OCI-LY1 (cell line): ENCODE data around the gene SQOR.

ENCODE experiments used
- H2AFZ ChIP-seq: fragments of 200-600 bp; sonication (generic), shearing (Covaris generic); 2 replicates; pipeline ENCODE4 v1.6.0; 2014; ENCODE audit warnings: antibody characterized with exemption, mild to moderate bottlenecking, low read length
- H3F3A ChIP-seq: fragments of 200-600 bp; sonication (generic), shearing (Covaris generic); 2 replicates; pipeline ENCODE4 v1.6.0; 2014; ENCODE audit warnings: mild to moderate bottlenecking, antibody characterized with exemption, low read length, moderate library complexity; ENCODE audit not compliant: insufficient read depth
- H3K27ac ChIP-seq: fragments of 200-600 bp; sonication (generic); 2 replicates; pipeline ENCODE4 v1.5.1; 2014; ENCODE audit warnings: low read length, mixed run types, mild to moderate bottlenecking, low read depth; ENCODE audit not compliant: poor library complexity, severe bottlenecking
- H3K27me3 ChIP-seq: fragments of 200-600 bp; sonication (generic); 2 replicates; pipeline ENCODE4 v1.6.0; 2014; ENCODE audit warnings: antibody characterized with exemption, mild to moderate bottlenecking, low read length, moderate library complexity; ENCODE audit not compliant: insufficient read depth
- H3K36me3 ChIP-seq: fragments of 200-600 bp; sonication (generic); 2 replicates; pipeline ENCODE4 v1.6.1; 2014; ENCODE audit warnings: mild to moderate bottlenecking, antibody characterized with exemption, low read length, moderate library complexity, mixed read lengths; ENCODE audit not compliant: insufficient read depth
- H3K4me1 ChIP-seq: fragments of 200-600 bp; sonication (generic); 2 replicates; pipeline ENCODE4 v1.5.1; 2014; ENCODE audit warnings: mild to moderate bottlenecking, low read length, moderate library complexity; ENCODE audit not compliant: insufficient read depth, severe bottlenecking
- H3K4me2 ChIP-seq: fragments of 200-600 bp; sonication (generic), shearing (Covaris generic); 2 replicates; pipeline ENCODE4 v1.6.1; 2014; ENCODE audit warnings: low read length
- H3K4me3 ChIP-seq: fragments of 200-600 bp; sonication (generic); 2 replicates; pipeline ENCODE4 v1.5.1; 2014; ENCODE audit warnings: low read length, low read depth, mild to moderate bottlenecking, mixed read lengths; ENCODE audit not compliant: poor library complexity, severe bottlenecking
- H3K79me2 ChIP-seq: fragments of 200-600 bp; shearing (Covaris generic); 2 replicates; pipeline ENCODE4 v1.6.1; 2016; ENCODE audit warnings: mixed run types, low read length, mixed read lengths; ENCODE audit not compliant: insufficient read depth
- H3K9ac ChIP-seq: fragments of 200-600 bp; sonication (generic), shearing (Covaris generic); 2 replicates; pipeline ENCODE4 v1.6.1; 2014; ENCODE audit warnings: mild to moderate bottlenecking, low read length, mixed read lengths
- H3K9me2 ChIP-seq: fragments of 200-600 bp; sonication (generic), shearing (Covaris generic); 2 replicates; pipeline ENCODE4 v1.6.1; 2014; ENCODE audit warnings: low read depth, mild to moderate bottlenecking, low read length, mixed read lengths
- H3K9me3 ChIP-seq: fragments of 200-600 bp; shearing (Covaris generic); 2 replicates; pipeline ENCODE4 v1.6.1; 2014; ENCODE audit warnings: low read length, mixed read lengths
- H4K20me1 ChIP-seq: fragments of 200-600 bp; sonication (generic), shearing (Covaris generic); 2 replicates; pipeline ENCODE4 v1.6.0; 2016; ENCODE audit warnings: mild to moderate bottlenecking, low read length; ENCODE audit not compliant: insufficient read depth
- EZH2 ChIP-seq: fragments of 200-600 bp; sonication (generic), shearing (Covaris generic); IDR thresholded peaks from 2 replicates; pipeline ENCODE4 v1.8.0; 2017; ENCODE audit warnings: borderline replicate concordance, mixed run types, mild to moderate bottlenecking, antibody characterized with exemption, low read length, moderate library complexity, mixed read lengths
- TF ChIP-seq, protein P1 (sequence below): fragments of 200-600 bp; sonication (generic), shearing (Covaris generic); IDR thresholded peaks from 2 replicates; pipeline ENCODE4 v1.5.1; 2017; ENCODE audit warnings: mild to moderate bottlenecking, antibody characterized with exemption, low read length, moderate library complexity, mixed read lengths

SQOR gene

DNA sequence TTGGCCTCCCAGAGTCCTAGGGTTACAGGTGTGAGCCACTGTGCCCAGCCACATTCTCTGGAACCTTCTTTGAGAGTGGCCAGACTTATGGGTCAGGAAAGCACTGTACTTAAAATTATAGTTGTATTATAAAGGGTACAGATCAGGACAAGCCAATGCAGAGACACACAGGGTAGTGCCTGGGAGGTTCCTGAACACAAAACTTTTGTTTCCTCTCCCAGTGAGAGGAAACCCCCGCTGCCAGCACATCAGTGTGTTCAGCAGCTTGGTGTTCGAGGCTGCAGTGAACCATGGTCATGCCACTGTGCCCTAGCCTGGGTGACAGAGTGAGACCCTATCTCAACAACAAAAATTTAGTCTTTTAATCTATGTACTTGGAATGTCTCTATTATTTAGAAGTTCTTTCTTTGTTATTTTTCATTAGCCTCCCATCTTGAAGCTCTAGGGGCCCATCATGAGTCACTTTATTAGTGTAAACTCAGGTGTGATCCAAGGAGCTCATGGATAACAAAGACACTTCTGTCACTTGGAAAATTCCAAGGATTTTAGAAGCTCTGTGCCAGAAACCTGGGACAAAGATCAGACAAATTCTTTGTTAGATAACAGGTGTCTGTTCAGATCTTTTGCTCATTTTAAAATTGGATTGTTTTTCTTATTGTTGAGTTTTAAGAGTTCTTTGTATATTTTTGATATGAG is 39.8 kb upstream of the SQOR start:
- H3K79me2 ChIP-seq = peaks cover 10% of the 10 kb centered on the region; the same call in 1 of the 2 replicates

DNA sequence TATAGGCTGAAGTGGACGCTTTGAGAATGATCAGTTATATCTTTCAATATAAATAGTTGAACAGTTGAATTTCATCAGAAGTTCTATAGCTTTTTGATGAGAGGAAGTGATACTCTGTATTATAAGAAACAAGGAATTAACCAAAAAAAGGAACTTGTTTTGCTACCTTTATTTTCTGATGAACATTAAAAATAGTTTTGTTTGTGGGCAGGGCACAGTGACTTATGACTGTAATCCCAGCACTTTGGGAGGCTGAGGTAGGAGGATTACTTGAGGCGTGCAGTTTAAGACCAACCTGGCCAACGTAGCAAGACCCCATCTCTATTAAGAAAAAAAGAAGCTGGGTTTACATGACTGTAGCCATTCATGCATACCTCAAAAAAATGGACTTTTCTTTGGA is 30.9 kb upstream of the SQOR start:
- TF ChIP-seq, protein P1, sequence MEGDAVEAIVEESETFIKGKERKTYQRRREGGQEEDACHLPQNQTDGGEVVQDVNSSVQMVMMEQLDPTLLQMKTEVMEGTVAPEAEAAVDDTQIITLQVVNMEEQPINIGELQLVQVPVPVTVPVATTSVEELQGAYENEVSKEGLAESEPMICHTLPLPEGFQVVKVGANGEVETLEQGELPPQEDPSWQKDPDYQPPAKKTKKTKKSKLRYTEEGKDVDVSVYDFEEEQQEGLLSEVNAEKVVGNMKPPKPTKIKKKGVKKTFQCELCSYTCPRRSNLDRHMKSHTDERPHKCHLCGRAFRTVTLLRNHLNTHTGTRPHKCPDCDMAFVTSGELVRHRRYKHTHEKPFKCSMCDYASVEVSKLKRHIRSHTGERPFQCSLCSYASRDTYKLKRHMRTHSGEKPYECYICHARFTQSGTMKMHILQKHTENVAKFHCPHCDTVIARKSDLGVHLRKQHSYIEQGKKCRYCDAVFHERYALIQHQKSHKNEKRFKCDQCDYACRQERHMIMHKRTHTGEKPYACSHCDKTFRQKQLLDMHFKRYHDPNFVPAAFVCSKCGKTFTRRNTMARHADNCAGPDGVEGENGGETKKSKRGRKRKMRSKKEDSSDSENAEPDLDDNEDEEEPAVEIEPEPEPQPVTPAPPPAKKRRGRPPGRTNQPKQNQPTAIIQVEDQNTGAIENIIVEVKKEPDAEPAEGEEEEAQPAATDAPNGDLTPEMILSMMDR = no peak
- no peak for TF ChIP-seq EZH2
- no peak overlapping the region for H3K9ac ChIP-seq
- H3K9me3 ChIP-seq = no peaks in the 10 kb centered on the region
- no peak overlapping the region for H3K4me2 ChIP-seq
- no peak overlapping the region for H2AFZ ChIP-seq
- no peaks in the 10 kb centered on the region for H3F3A ChIP-seq
- peaks cover 23% of the 10 kb centered on the region for H3K4me1 ChIP-seq
- H4K20me1 ChIP-seq = no peaks in the 10 kb centered on the region
- H3K9me2 ChIP-seq = no peaks in the 10 kb centered on the region
- no peaks in the 10 kb centered on the region for H3K27me3 ChIP-seq
- no peaks in the 10 kb centered on the region for H3K79me2 ChIP-seq
- no peak overlapping the region for H3K27ac ChIP-seq
- no peak overlapping the region for H3K4me3 ChIP-seq
- H3K36me3 ChIP-seq = peaks cover 15% of the 10 kb centered on the region

More for the DNA sequence above, 39.8 kb upstream of the SQOR start:
- H3F3A ChIP-seq = no peaks in the 10 kb centered on the region
- no peak overlapping the region for H3K4me2 ChIP-seq
- H3K4me3 ChIP-seq = no peak overlapping the region
- no peaks in the 10 kb centered on the region for H3K27me3 ChIP-seq
- no peaks in the 10 kb centered on the region for H4K20me1 ChIP-seq
- H2AFZ ChIP-seq = no peak overlapping the region
- no peak for TF ChIP-seq EZH2
- TF ChIP-seq, protein P1 = no peak
- H3K9me3 ChIP-seq = peaks cover 5% of the 10 kb centered on the region; the same call in 1 of the 2 replicates
- no peaks in the 10 kb centered on the region for H3K9me2 ChIP-seq
- no peak overlapping the region for H3K27ac ChIP-seq
- H3K4me1 ChIP-seq = peaks cover 12% of the 10 kb centered on the region
- peaks cover 58% of the 10 kb centered on the region for H3K36me3 ChIP-seq
- no peak overlapping the region for H3K9ac ChIP-seq

DNA sequence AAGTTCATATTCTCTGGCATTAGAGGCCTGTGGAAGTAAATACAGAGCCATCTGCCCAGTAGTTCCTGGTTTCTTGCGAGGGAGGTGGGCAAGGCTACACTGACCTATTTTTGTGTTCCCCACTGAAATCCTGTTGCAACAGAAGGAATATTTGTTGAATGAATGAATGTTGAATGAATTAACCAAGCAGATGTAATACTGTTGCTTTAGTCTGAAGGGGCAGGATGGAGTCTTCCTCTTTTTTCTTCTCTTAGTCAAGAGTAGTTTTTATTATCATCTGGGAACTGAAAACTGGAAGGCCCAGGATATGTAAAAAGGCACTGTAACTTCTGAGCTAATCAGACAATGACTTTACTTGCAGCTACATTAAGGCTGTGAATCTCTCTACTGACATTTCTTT is 30.5 kb upstream of the SQOR start:
- Histone ChIP-seq H3K9me3 (no peaks in the 10 kb centered on the region), H3K9ac (no peak overlapping the region), H3K36me3 (peaks cover 15% of the 10 kb centered on the region), H3K4me2 (no peak overlapping the region), H2AFZ (no peak overlapping the region), H3K79me2 (no peaks in the 10 kb centered on the region), H3K9me2 (no peaks in the 10 kb centered on the region), H3K4me1 (peaks cover 23% of the 10 kb centered on the region), H3F3A (no peaks in the 10 kb centered on the region), H3K27me3 (no peaks in the 10 kb centered on the region), H3K4me3 (no peak overlapping the region), H3K27ac (peak overlapping the region; percentile 18), H4K20me1 (no peaks in the 10 kb centered on the region)
- TF ChIP-seq, protein P1 = no peak
